ENCODE measurements around the gene UNC5B.

UNC5B gene

DNA sequence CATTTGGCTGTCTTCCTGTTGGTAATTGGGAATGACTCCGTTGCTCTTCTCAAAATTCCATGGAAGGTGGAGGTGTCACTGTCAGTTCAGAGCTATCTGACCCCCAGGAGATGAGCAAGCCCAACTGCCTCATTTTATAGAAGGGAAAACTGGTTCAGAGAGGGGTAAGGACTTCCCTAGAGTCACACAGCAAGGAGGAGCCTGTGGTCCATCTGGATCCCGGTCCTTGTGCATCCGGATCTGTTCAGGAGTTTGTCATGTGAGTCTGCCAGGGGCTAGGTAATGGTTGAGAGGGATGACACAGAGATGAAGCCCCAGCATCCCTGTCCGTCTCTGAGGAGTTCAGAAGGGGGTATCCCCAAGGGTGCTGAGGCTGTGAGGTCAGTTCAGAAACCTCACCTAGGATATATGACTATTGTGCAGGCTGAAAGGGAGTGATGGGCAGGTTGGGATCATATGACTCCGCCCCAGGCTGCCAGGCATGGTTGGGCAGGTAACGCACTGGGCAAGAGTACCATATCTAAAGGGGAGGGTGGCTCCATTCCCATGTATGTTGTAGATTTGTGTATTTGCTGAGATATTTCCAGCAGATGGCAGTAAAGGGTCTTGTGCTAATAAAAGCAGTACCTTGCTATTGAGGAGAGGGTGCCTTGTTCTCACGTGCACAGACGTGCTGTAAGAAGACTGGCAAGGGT lies 90.7 kb downstream of the UNC5B start:
- DNase-seq (ENCODE audit: low spot score in 2 of 2) = peak; percentile 41 to 66
- in situ Hi-C loops (cut with MboI; ENCODE audit: low sequenced_read_pairs) = no loop called here

DNA sequence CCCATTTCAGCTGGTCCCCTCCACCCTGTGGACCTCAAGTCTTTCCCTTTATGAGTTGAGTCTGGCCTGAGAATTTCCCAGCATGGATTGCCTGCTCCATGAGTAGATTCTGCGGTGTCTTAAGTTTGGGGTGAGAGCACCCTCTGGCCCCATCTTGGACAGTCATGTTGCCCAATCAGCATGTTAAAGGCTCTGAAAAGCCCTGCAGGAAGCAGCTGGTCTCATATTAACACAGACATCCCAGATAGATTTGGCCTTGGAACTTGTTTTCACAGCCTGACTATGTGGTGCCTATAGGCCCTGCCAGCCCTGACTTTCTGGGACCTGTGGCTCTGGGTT lies 91.2 kb downstream of the UNC5B start:
- Histone ChIP-seq H3K36me3 (replicated peaks) (no peaks in the 10 kb centered on the region), H3K4me3 (no peak overlapping the region), H3K9me3 (no peaks in the 10 kb centered on the region), H3K27me3 (ENCODE audit: low read depth) (no peaks in the 10 kb centered on the region), H3K4me1 (no peaks in the 10 kb centered on the region)
- in situ Hi-C loops (cut with MboI; ENCODE audit: low sequenced_read_pairs) = no loop called here
- no peak for DNase-seq (ENCODE audit: low spot score in 2 of 2)

More for the DNA sequence above, 90.7 kb downstream of the UNC5B start:
- H3K4me3 ChIP-seq = no peak overlapping the region
- H3K36me3 ChIP-seq (replicated peaks) = no peaks in the 10 kb centered on the region
- H3K4me1 ChIP-seq = no peaks in the 10 kb centered on the region
- no peaks in the 10 kb centered on the region for H3K9me3 ChIP-seq
- H3K27me3 ChIP-seq (ENCODE audit: low read depth) = no peaks in the 10 kb centered on the region

DNA sequence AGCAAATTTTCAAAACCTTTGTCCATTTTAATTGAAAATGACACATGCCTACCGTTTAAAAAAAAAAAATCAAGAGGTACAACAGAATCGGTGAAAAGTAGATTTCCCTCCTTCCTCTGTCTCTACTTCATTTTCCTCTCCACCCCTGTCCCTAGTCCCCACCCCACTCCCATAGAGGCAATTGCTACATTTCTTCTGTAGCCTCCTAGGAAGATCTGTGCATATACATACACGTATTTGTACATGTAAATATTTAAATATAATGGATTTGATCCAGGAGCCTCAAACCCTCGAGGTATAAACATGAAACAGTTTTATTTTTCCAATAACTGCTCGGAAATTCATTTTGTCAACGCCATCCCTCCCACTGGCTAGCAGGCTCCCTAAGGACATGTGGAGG lies 92.5 kb downstream of the UNC5B start:
- Histone ChIP-seq H3K9me3 (no peaks in the 10 kb centered on the region), H3K36me3 (replicated peaks) (no peaks in the 10 kb centered on the region), H3K4me1 (no peaks in the 10 kb centered on the region), H3K4me3 (no peak overlapping the region), H3K27me3 (ENCODE audit: low read depth) (no peaks in the 10 kb centered on the region)
- DNase-seq (ENCODE audit: low spot score in 2 of 2) = no peak
- in situ Hi-C loops (cut with MboI; ENCODE audit: low sequenced_read_pairs) = no loop called here

DNA sequence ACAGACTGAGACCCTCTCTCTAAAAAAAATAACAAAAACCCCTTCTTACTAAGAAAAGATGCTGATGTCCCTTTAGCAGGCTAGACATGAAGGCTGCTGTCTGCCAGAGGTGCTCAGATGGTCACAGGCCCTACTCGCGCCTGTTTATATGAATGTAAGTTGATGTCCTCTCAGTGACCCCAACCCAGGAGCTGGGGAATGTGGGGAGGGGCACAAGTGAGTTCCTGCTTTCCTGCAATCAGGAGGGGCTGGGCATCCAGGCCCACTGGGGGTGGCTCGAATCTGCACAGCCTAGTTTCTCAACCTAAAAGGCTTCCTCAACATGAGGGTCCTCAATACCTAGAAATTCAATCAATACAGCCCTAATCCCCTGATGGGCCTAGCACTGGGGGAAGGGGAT lies 94.6 kb downstream of the UNC5B start:
- H3K4me3 ChIP-seq = no peak overlapping the region
- H3K27me3 ChIP-seq (ENCODE audit: low read depth) = peaks cover 11% of the 10 kb centered on the region
- no peaks in the 10 kb centered on the region for H3K4me1 ChIP-seq
- in situ Hi-C loops (cut with MboI; ENCODE audit: low sequenced_read_pairs) = no loop called here
- DNase-seq (ENCODE audit: low spot score in 2 of 2) = no peak
- no peaks in the 10 kb centered on the region for H3K9me3 ChIP-seq
- H3K36me3 ChIP-seq (replicated peaks) = no peaks in the 10 kb centered on the region

DNA sequence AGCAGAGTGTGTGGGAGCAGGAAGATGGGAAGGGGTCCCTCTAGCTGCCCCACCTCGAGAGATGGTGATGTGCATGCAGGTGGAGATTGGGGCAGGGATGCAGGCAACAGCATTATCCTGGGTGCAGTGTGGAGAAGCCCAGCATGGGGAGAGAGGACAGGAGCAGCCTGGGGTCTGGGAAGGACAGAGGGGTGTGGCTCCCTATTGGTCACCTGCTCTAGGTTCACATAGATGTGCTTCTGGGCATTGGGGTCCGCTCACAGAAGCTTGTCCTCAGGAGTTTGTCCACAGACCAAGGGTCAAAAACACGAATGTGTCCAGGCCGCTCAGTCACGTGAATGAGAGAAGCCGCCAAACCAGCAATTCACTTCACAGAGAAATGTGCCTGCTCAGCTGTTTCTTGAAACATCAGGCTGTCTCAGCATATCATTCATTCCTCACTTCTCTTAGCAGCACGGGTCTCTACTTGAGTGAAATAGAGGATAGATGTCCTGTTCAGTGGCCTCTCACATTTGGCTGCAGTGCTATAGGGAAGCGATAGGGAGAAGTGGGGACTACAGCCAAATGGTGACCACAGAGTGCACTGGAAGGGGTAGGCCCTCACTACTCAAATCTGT lies 95.2 kb downstream of the UNC5B start:
- no peak for DNase-seq (ENCODE audit: low spot score in 2 of 2)
- H3K4me1 ChIP-seq = no peaks in the 10 kb centered on the region
- no peak overlapping the region for H3K4me3 ChIP-seq
- peaks cover 14% of the 10 kb centered on the region for H3K27me3 ChIP-seq (ENCODE audit: low read depth)
- in situ Hi-C loops (cut with MboI; ENCODE audit: low sequenced_read_pairs) = no loop called here
- H3K9me3 ChIP-seq = no peaks in the 10 kb centered on the region
- no peaks in the 10 kb centered on the region for H3K36me3 ChIP-seq (replicated peaks)

DNA sequence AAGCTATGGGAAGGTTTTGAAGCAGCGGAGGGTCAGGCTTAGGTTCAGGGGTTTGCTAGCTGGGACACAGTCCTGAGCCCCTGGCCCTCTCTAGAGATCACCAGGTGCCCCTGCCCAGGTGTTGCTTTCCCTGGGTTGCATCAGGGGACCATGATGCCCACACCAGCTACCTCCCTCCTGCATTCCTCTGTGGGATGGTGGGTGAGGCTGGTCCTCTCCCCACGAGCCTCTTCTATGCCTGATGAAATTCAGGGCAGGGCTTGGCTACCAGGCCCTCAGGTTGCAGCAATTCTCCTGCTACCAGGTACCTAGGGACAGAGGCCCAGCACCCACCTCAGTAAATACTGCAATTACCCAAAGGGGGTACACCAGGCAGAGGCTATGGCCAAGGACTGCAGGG lies 95.9 kb downstream of the UNC5B start:
- Histone ChIP-seq H3K4me1 (no peaks in the 10 kb centered on the region), H3K9me3 (no peaks in the 10 kb centered on the region), H3K36me3 (replicated peaks) (no peaks in the 10 kb centered on the region), H3K27me3 (ENCODE audit: low read depth) (peaks cover 14% of the 10 kb centered on the region), H3K4me3 (no peak overlapping the region)
- in situ Hi-C loops (cut with MboI; ENCODE audit: low sequenced_read_pairs) = no loop called here
- DNase-seq (ENCODE audit: low spot score in 2 of 2) = no peak

DNA sequence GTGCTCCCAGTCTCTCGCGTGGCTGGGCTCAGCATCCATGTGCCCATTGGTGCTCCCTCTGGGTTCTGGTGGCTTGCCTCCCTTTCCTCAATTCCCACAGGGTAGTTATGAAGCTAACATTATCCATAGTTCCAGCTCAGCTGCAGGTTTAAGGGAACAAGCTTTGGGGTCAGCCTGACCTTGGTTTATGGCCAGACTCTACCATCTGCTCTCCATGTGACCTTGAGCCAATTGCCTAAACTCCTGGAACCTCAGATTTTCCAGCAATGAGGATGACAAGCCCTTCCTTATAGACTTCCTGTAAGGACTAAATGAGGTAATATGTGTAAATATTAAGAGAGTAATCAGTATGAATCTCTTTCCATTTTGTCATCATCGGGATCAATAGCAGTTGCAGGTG lies 96.6 kb downstream of the UNC5B start:
- Histone ChIP-seq H3K9me3 (no peaks in the 10 kb centered on the region), H3K4me3 (no peak overlapping the region), H3K27me3 (ENCODE audit: low read depth) (peaks cover 14% of the 10 kb centered on the region), H3K36me3 (replicated peaks) (no peaks in the 10 kb centered on the region), H3K4me1 (no peaks in the 10 kb centered on the region; the same call in 1 of the 2 replicates)
- in situ Hi-C loops (cut with MboI; ENCODE audit: low sequenced_read_pairs) = no loop called here
- no peak for DNase-seq (ENCODE audit: low spot score in 2 of 2)

DNA sequence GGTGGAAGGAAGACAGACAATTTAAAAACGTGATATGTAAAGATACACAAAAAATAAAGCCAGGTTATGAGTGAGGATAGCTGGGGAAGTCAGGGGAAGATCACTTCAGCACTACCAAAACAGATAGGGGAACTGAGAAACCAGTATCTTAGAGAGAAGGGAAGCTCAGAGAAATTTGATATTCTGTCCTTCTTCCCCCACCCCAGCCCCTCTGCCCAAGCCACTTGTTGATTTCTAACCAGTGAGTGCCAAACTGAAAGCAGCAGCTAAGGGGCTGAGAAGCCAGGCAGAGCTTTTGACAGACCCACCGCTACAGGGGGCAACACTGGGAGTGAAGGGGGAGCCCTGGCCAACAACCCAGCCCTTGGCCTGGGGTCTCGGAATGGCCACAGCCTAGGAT lies 97.5 kb downstream of the UNC5B start:
- Histone ChIP-seq H3K4me1 (no peaks in the 10 kb centered on the region; the same call in 1 of the 2 replicates), H3K27me3 (ENCODE audit: low read depth) (peaks cover 14% of the 10 kb centered on the region), H3K9me3 (no peaks in the 10 kb centered on the region), H3K4me3 (no peak overlapping the region), H3K36me3 (replicated peaks) (no peaks in the 10 kb centered on the region)
- DNase-seq (ENCODE audit: low spot score in 2 of 2) = no peak
- in situ Hi-C loops (cut with MboI; ENCODE audit: low sequenced_read_pairs) = loop anchor here (5.0 to 10.0 kb wide), 2 partner anchors 392 to 1025 kb away; no protein-coding TSS in a partner anchor

DNA sequence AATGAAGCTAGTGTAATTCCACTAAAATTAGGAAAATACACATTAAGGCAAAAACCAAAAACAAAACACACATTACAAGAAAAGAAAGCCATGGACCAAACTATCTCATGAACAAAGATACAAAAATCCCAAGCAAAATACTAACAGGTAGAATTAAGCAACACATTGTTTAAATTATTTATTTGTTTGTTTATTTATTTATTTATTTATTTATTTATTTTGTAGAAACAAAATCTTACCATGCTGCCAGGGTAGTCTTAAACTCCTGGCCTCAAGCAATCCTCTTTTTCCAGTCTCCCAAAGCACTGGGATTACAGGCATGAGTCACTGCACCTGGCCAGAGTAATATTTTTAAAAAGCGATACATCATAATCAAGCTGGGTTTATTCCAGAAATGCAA lies 99.8 kb downstream of the UNC5B start:
- Histone ChIP-seq H3K4me1 (no peaks in the 10 kb centered on the region; the same call in 1 of the 2 replicates), H3K4me3 (no peak overlapping the region), H3K27me3 (ENCODE audit: low read depth) (peaks cover 14% of the 10 kb centered on the region), H3K36me3 (replicated peaks) (no peaks in the 10 kb centered on the region), H3K9me3 (no peaks in the 10 kb centered on the region)
- in situ Hi-C loops (cut with MboI; ENCODE audit: low sequenced_read_pairs) = loop anchor here (5.0 to 10.0 kb wide), 2 partner anchors 390 to 1023 kb away; no protein-coding TSS in a partner anchor
- DNase-seq (ENCODE audit: low spot score in 2 of 2) = no peak

DNA sequence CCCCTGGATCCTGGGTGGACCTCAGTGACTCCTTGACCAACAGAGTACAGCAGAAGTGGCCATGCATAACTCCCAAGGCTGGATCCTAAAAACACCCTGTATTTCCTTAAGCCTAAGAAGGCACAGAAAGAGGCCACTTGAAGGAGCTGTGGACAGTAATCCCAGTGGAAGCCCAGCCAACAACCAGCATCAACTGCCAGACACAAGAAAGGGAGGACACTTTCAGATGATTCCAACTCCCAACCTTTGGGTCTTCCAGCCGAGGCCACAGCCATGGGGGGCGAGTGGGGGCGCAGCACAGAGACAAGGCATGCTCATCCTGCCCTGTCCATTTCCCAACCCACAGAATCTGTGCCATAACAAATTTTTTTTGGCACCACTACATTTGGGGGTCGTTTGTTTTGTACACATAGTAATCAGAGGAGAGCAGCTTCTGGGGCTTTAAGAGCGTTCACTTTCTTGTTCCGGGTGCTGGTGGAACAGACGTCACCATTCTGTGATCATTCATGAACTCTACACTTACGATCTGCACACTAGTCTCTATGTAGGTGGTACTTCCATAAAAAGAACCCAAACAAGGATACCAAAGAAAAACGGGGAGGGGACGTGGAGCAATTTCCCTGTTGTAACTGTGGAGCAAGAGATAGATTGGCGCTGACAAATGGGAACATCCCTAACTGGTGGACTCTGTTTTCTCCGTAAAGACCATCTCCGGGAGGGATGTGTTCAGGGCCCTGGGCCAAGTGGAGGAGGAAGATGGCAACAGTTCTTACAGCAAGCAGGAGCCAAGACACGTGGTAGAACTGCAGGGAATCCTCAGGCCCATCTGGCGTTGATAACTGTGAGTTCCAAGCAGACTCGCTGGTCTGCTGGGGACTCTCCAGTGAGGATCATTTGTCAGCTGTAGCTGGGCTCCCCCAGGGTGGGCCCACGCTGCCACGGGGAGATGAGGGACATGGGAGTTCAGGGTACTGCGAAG lies 100.7 kb downstream of the UNC5B start:
- Histone ChIP-seq H3K4me1 (no peaks in the 10 kb centered on the region; the same call in 1 of the 2 replicates), H3K9me3 (no peaks in the 10 kb centered on the region), H3K36me3 (replicated peaks) (no peaks in the 10 kb centered on the region), H3K4me3 (no peak overlapping the region), H3K27me3 (ENCODE audit: low read depth) (peaks cover 14% of the 10 kb centered on the region)
- in situ Hi-C loops (cut with MboI; ENCODE audit: low sequenced_read_pairs) = loop anchor here (5.0 to 10.0 kb wide), 2 partner anchors 389 to 1022 kb away; no protein-coding TSS in a partner anchor
- no peak for DNase-seq (ENCODE audit: low spot score in 2 of 2)

DNA sequence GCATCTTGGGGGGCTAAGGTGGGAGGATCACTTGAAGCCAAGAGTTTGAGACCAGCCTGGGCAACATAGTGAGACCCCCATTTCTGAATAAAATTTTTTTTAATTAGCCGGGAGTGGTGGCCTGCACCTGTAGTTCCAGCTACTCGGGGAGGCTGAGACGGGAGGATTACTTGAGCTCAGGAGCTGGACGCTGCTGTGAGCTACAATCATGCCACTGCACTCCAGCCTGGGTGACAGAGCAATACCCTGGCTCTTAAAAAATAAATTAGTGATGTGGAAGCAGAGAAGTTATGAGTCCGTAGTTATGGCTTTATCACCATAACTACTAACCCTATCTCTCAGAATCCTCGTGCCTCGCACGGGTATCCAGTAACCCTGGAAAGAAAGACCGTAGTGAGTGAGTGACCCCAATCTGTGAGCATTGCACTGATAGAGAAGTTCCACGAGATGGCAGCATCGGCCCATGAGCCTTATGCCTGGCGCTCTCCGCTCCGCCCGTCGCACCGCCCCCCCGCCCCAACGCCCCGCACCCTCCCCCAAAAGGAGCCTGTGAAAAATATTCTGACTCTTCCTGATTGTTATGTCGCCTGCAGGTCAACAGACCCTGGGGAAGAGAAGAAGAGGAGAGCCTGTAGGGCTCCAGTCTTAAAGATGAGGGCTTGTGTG lies 101.8 kb downstream of the UNC5B start:
- in situ Hi-C loops (cut with MboI; ENCODE audit: low sequenced_read_pairs) = loop anchor here (5.0 to 10.0 kb wide), 2 partner anchors 388 to 1021 kb away; no protein-coding TSS in a partner anchor

DNA sequence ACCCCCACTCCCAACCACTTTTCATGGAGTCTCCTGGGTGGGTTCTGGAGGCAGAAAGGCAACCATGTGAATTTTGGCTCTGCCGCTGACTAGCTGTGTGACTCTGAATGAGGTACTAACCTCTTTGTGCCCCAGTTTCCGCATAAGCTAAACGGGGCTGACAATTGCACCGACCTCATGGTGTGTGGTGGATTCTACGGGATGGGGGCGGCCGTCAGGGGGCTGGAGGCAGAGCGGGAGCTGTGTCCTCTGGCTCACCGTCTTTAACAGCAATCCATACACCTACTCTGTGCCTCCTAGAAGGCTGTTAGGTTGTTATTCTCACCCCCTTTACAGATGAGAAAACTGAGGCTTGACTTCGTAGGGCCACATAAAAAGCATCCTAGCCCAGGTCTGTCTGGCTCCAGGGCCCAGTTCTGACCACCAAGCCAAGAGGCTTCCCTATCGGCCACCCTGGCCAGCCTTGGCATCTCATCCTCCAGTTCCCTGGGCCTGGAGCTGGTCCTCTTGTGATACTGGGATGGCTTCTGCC lies 102.4 kb downstream of the UNC5B start:
- H3K36me3 ChIP-seq (replicated peaks) = no peaks in the 10 kb centered on the region
- no peaks in the 10 kb centered on the region for H3K9me3 ChIP-seq
- no peak for DNase-seq (ENCODE audit: low spot score in 2 of 2)
- H3K27me3 ChIP-seq (ENCODE audit: low read depth) = peaks cover 14% of the 10 kb centered on the region
- no peak overlapping the region for H3K4me3 ChIP-seq
- in situ Hi-C loops (cut with MboI; ENCODE audit: low sequenced_read_pairs) = loop anchor here (5.0 to 10.0 kb wide), 2 partner anchors 388 to 1020 kb away; no protein-coding TSS in a partner anchor
- no peaks in the 10 kb centered on the region; the same call in none of the 2 replicates for H3K4me1 ChIP-seq

More for the DNA sequence above, 101.8 kb downstream of the UNC5B start:
- no peaks in the 10 kb centered on the region for H3K9me3 ChIP-seq
- H3K4me1 ChIP-seq = no peaks in the 10 kb centered on the region; the same call in 1 of the 2 replicates
- DNase-seq (ENCODE audit: low spot score in 2 of 2) = peak; percentile 63 to 74
- H3K36me3 ChIP-seq (replicated peaks) = no peaks in the 10 kb centered on the region
- peaks cover 14% of the 10 kb centered on the region for H3K27me3 ChIP-seq (ENCODE audit: low read depth)
- no peak overlapping the region for H3K4me3 ChIP-seq

Measured in HAP-1 (cell line).